ENCODE results near the gene COL1A2. TPM values are rescaled to one million over a fixed set of nuclear protein-coding genes. Genes with fewer than 3 reads are reported as not detected.

The COL1A2 gene
- total RNA-seq, 1 experiment from 2014 or later: 3.0 TPM

DNA sequence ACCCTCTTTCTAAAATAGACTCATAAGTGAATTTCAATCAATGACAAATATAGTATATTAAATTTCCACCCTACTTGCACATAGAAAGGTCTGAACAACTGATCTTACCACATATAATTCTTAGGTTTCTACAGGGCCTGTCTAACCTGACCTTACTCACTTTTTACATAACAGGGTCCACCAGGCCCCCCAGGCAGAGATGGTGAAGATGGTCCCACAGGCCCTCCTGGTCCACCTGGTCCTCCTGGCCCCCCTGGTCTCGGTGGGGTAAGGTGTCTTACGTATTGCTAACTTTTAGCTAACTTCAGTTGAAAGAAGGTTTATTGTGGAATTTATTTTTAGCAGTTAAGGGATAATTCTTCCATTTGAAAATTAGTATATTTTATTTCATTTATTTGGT is 5.3 kb downstream of the COL1A2 start:
- Histone ChIP-seq H3K27me3 (ENCODE audit: insufficient read depth, low read length) (no peaks in the 10 kb centered on the region), H3K4me2 (ENCODE audit: low read length) (no peak overlapping the region), H3K36me3 (ENCODE audit: control insufficient read depth in 1 of 2, insufficient read depth in 2 of 2, low read length in 2 of 2) (no peaks in the 10 kb centered on the region), H3K9me3 (ENCODE audit: control insufficient read depth in 1 of 2, insufficient read depth in 1 of 2, low read depth in 1 of 2, low read length in 2 of 2) (no peaks in the 10 kb centered on the region), H4K20me1 (ENCODE audit: insufficient read depth) (no peaks in the 10 kb centered on the region), H3K9me2 (ENCODE audit: insufficient read depth) (no peaks in the 10 kb centered on the region), H3K27ac (ENCODE audit: low read depth, low read length) (no peak overlapping the region), H3K4me1 (ENCODE audit: control insufficient read depth in 1 of 2, insufficient read depth in 2 of 2, low read length in 2 of 2) (no peaks in the 10 kb centered on the region), H2AFZ (ENCODE audit: low read depth, low read length, poor library complexity, severe bottlenecking) (no peak overlapping the region), H3K79me2 (ENCODE audit: insufficient read depth, low read length) (no peaks in the 10 kb centered on the region), H3K4me3 (replicated peaks in 1 of 2; ENCODE audit: low read depth in 1 of 2, low read length in 2 of 2) (no peak overlapping the region), H3K9ac (ENCODE audit: low read length) (no peak overlapping the region)
- intact Hi-C loops (cut with micrococcal nuclease): no loop called here
- DNase-seq (ENCODE audit: low read depth, low spot score) (no peak), ATAC-seq (no peak)
- ChIA-PET CTCF (interaction anchor here (1.5 to 2.3 kb wide), 2 partner anchors 110 to 111 kb away, joined by 3 to 9 read pairs; no protein-coding TSS in a partner anchor), RAD21 (ENCODE audit: low non-redundant PET in 1 of 2, low total read pairs in 2 of 2, uncharacterized antibody in 2 of 2, unreplicated experiment in 2 of 2) (no interaction called here), POLR2A (no interaction called here)
- TF ChIP-seq ZNF274 (IDR thresholded peaks at IDR 0.05; ENCODE audit: low read depth, low read length) (no peak), ELF1 (IDR thresholded peaks at IDR 0.05; ENCODE audit: borderline replicate concordance, low read depth) (no peak), EGR1 (IDR thresholded peaks at IDR 0.05; ENCODE audit: low read depth) (no peak), EZH2phosphoT487 (IDR thresholded peaks at IDR 0.05; ENCODE audit: borderline replicate concordance) (no peak)
- TF ChIP-seq, protein P1, sequence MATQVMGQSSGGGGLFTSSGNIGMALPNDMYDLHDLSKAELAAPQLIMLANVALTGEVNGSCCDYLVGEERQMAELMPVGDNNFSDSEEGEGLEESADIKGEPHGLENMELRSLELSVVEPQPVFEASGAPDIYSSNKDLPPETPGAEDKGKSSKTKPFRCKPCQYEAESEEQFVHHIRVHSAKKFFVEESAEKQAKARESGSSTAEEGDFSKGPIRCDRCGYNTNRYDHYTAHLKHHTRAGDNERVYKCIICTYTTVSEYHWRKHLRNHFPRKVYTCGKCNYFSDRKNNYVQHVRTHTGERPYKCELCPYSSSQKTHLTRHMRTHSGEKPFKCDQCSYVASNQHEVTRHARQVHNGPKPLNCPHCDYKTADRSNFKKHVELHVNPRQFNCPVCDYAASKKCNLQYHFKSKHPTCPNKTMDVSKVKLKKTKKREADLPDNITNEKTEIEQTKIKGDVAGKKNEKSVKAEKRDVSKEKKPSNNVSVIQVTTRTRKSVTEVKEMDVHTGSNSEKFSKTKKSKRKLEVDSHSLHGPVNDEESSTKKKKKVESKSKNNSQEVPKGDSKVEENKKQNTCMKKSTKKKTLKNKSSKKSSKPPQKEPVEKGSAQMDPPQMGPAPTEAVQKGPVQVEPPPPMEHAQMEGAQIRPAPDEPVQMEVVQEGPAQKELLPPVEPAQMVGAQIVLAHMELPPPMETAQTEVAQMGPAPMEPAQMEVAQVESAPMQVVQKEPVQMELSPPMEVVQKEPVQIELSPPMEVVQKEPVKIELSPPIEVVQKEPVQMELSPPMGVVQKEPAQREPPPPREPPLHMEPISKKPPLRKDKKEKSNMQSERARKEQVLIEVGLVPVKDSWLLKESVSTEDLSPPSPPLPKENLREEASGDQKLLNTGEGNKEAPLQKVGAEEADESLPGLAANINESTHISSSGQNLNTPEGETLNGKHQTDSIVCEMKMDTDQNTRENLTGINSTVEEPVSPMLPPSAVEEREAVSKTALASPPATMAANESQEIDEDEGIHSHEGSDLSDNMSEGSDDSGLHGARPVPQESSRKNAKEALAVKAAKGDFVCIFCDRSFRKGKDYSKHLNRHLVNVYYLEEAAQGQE (IDR thresholded peaks at IDR 0.05; ENCODE audit: low read depth): no peak
- no TSS peak for BruUV-seq (replicated peaks)

Measured in HCT116 (cell line).